Panc1 (cell line): Measurements from ENCODE around the gene CPT1B. TPM values are rescaled to one million over a fixed set of nuclear protein-coding genes. Genes with fewer than 3 reads are reported as not detected.

Experiments
- ATAC-seq: fragments of 200-7000 bp; cut with Tn5 transposase; 2 replicates; pipeline ENCODE4 v1.9.1; 2020; ENCODE audit warnings: mild to moderate bottlenecking, moderate library complexity
- BruUV-seq: library from RNA; stranded (reverse); fragments of 400-500 nt; replicated peaks from 2 replicates; lab custom pipeline; 2021; lab: Mats Ljungman, UMichigan
- CTCF ChIA-PET: fragments of 300-600 bp; sonication (Branson Sonifier 250); formaldehyde crosslinking; loops from one replicate; lab custom pipeline; 2022; ENCODE audit warnings: antibody characterized with exemption; lab: Charles Lee
- POLR2A ChIA-PET: fragments of 300-600 bp; sonication (Branson Sonifier 250); formaldehyde crosslinking; loops from one replicate; lab custom pipeline; 2022; ENCODE audit warnings: antibody characterized with exemption; lab: Charles Lee
- DNase-seq: peaks from one replicate; pipeline ENCODE4 v3.0.0-alpha.2; 2010; ENCODE audit warnings: low read depth, low spot score
- H3K27ac ChIP-seq: 2 replicates; pipeline ENCODE4 v1.5.1; 2011; ENCODE audit warnings: mild to moderate bottlenecking, low read length, inconsistent platforms
- H3K27me3 ChIP-seq: fragments of 200-500 bp; sonication (Bioruptor generic); 2 replicates; pipeline ENCODE4 v1.6.0; 2014; ENCODE audit warnings: low read length, inconsistent platforms; ENCODE audit not compliant: control insufficient read depth, insufficient read depth
- H3K36me3 ChIP-seq: fragments of 200-500 bp; sonication (Bioruptor generic); 2 replicates; pipeline ENCODE4 v1.5.1; 2014; ENCODE audit warnings: inconsistent platforms, mild to moderate bottlenecking, low read length, moderate library complexity; ENCODE audit not compliant: control insufficient read depth, insufficient read depth
- H3K4me1 ChIP-seq: 2 replicates; pipeline ENCODE4 v1.5.1; 2011; ENCODE audit warnings: inconsistent platforms, mild to moderate bottlenecking, low read length, moderate library complexity; ENCODE audit not compliant: control insufficient read depth, insufficient read depth
- H3K4me3 ChIP-seq, 2 experiments: 2 replicates each; pipeline ENCODE4 v1.5.1; 2011 to 2012; ENCODE audit warnings: low read depth in 2 of 2, low read length in 2 of 2, mild to moderate bottlenecking in 2 of 2, inconsistent platforms in 1 of 2, moderate library complexity in 1 of 2
- H3K9me3 ChIP-seq: fragments of 200-500 bp; sonication (Bioruptor generic); 2 replicates; pipeline ENCODE4 v1.5.1; 2014; ENCODE audit warnings: low read depth, mild to moderate bottlenecking, inconsistent platforms, low read length, moderate library complexity; ENCODE audit not compliant: control insufficient read depth, insufficient read depth
- CTCF ChIP-seq: fragments of 450-650 bp; IDR thresholded peaks from 2 replicates; pipeline ENCODE4 v1.5.1; 2017; ENCODE audit warnings: mild to moderate bottlenecking
- POLR2AphosphoS5 ChIP-seq: IDR thresholded peaks from 2 replicates; pipeline ENCODE4 v1.6.1; 2012; ENCODE audit warnings: mild to moderate bottlenecking, low read depth, low read length, moderate library complexity
- REST ChIP-seq, 2 experiments: IDR thresholded peaks; 2 replicates each; pipeline ENCODE4 v1.6.1; 2011 to 2012; ENCODE audit warnings: low read depth in 2 of 2, control low read depth in 1 of 2, low read length in 1 of 2, mild to moderate bottlenecking in 1 of 2, moderate library complexity in 1 of 2; ENCODE audit not compliant: insufficient read depth in 1 of 2
- SIN3A ChIP-seq: IDR thresholded peaks from 2 replicates; pipeline ENCODE4 v1.6.1; 2012; ENCODE audit warnings: low read depth, mild to moderate bottlenecking, low read length, moderate library complexity, borderline replicate concordance; ENCODE audit not compliant: insufficient read depth
- TCF7L2 ChIP-seq: IDR thresholded peaks from 2 replicates; pipeline ENCODE4 v1.6.1; 2011; ENCODE audit warnings: mild to moderate bottlenecking, low read depth, low read length, inconsistent platforms
- in situ Hi-C: cut with HindIII; loops from 2 replicates; pipeline ENCODE4 v1.10.0; 2016; ENCODE audit warnings: low sequenced_read_pairs, low pct_unique_long_range_greater_than_20kb
- intact Hi-C: fragments of 100-400 bp; cut with micrococcal nuclease; formaldehyde crosslinking; loops from one replicate; pipeline ENCODE4 v1.10.0; 2022; ENCODE audit not compliant: unreplicated experiment
- total RNA-seq: library from RNA; stranded (reverse); gene quantifications from one replicate; pipeline ENCODE4 v1.2.1, GENCODE V29; 2021; ENCODE audit not compliant: unreplicated experiment

Gene CPT1B
- total RNA-seq, 1 experiment from 2014 or later, result 18.4 TPM

- ChIA-PET POLR2A (no interaction called here), CTCF (no interaction called here)
- TF ChIP-seq POLR2AphosphoS5 (no peak), TCF7L2 (no peak), CTCF (no peak), SIN3A (no peak), REST (IDR thresholded peaks at IDR 0.05; ENCODE audit: insufficient read depth in 1 of 2, low read depth in 2 of 2, low read length in 1 of 2) (no peak)
- no peaks in the 10 kb centered on the region for H3K27me3 ChIP-seq
- H3K4me1 ChIP-seq, result peaks cover 7% of the 10 kb centered on the region; the same call in 1 of the 2 replicates
- no peak overlapping the region for H3K4me3 ChIP-seq
- no peaks in the 10 kb centered on the region for H3K9me3 ChIP-seq
- in situ Hi-C loops (no loop called here), intact Hi-C loops (no loop called here)
- H3K27ac ChIP-seq, result no peak overlapping the region
- H3K36me3 ChIP-seq, result no peaks in the 10 kb centered on the region
- ATAC-seq (no peak), DNase-seq (no peak)
- no TSS peak for BruUV-seq
Measured at GRCh38 chr22:50610041-50610451, 31.8 kb upstream of the CPT1B start.

GRCh38 chr22:50609599-50609998 is 31.4 kb upstream of the CPT1B start:
- no peaks in the 10 kb centered on the region for H3K27me3 ChIP-seq
- in situ Hi-C loops, result no loop called here

More at GRCh38 chr22:50609599-50609998, 31.4 kb upstream of the CPT1B start:
- ATAC-seq, result no peak
- TF ChIP-seq REST (IDR thresholded peaks at IDR 0.05; ENCODE audit: insufficient read depth in 1 of 2, low read depth in 2 of 2, low read length in 1 of 2), result no peak
- no peak for TF ChIP-seq CTCF
- no peak for TF ChIP-seq POLR2AphosphoS5
- TF ChIP-seq TCF7L2, result no peak
- no peak for TF ChIP-seq SIN3A
- POLR2A ChIA-PET, result no interaction called here
- Histone ChIP-seq H3K36me3 (no peaks in the 10 kb centered on the region), H3K4me3 (no peak overlapping the region), H3K9me3 (no peaks in the 10 kb centered on the region), H3K27ac (no peak overlapping the region), H3K4me1 (peaks cover 7% of the 10 kb centered on the region; the same call in 1 of the 2 replicates)
- no TSS peak for BruUV-seq
- CTCF ChIA-PET, result no interaction called here
- intact Hi-C loops, result no loop called here
- DNase-seq, result no peak
